GM12891 (cell line): Measurements from ENCODE around the gene ZNF768.

Source experiments
- POLR2A ChIP-seq: IDR thresholded peaks from 2 replicates; pipeline ENCODE4 v1.6.1; 2011; ENCODE audit warnings: low read depth, low read length, control low read depth
- TAF1 ChIP-seq: IDR thresholded peaks from 2 replicates; pipeline ENCODE4 v1.6.1; 2011; ENCODE audit warnings: low read depth, low read length, control low read depth

GRCh38 chr16:30555315-30556124, 29.2 kb upstream of the ZNF768 start:
- TF ChIP-seq TAF1 (no peak), POLR2A (no peak)
